ENCODE measurements around the gene PODNL1. TPM values are rescaled to one million over a fixed set of nuclear protein-coding genes. Genes with fewer than 3 reads are reported as not detected.

Gene PODNL1
- total RNA-seq, 2 donors from 2014 or later = 0.50 to 9.1 TPM

DNA sequence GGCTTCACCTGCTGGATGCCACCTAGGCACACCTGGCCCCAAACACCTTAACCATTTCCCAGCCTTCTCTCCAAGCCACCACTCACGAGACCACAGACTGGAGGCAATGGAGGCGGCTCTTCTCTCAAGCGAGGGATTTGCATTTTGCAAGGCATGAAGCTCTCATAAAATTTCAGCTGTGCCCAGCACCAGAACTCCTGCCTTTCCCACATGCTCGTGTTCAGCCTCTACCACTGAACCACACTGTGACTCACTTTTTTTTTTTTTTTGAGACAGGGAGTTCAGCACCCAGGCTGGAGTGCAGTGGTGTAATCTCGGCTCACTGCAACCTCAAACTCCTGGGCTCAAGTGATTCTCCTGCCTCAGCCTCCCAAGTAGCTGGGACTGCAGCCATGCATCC lies 50.7 kb downstream of the PODNL1 start:
- H3K27ac ChIP-seq = peak overlapping the region; percentile 30 to 52
- H3K4me1 ChIP-seq (replicated peaks) = peaks cover 2% of the 10 kb centered on the region
- no peak overlapping the region for H3K4me3 ChIP-seq
- intact Hi-C loops (cut with DNase I) = no loop called here
- TF ChIP-seq POLR2AphosphoS5 (IDR thresholded peaks at IDR 0.05) (no peak), POLR2A (IDR thresholded peaks at IDR 0.05) (no peak)
- TF ChIP-seq, protein P1, sequence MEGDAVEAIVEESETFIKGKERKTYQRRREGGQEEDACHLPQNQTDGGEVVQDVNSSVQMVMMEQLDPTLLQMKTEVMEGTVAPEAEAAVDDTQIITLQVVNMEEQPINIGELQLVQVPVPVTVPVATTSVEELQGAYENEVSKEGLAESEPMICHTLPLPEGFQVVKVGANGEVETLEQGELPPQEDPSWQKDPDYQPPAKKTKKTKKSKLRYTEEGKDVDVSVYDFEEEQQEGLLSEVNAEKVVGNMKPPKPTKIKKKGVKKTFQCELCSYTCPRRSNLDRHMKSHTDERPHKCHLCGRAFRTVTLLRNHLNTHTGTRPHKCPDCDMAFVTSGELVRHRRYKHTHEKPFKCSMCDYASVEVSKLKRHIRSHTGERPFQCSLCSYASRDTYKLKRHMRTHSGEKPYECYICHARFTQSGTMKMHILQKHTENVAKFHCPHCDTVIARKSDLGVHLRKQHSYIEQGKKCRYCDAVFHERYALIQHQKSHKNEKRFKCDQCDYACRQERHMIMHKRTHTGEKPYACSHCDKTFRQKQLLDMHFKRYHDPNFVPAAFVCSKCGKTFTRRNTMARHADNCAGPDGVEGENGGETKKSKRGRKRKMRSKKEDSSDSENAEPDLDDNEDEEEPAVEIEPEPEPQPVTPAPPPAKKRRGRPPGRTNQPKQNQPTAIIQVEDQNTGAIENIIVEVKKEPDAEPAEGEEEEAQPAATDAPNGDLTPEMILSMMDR (IDR thresholded peaks at IDR 0.05) = no peak
- no peaks in the 10 kb centered on the region for H3K27me3 ChIP-seq (replicated peaks; ENCODE audit: insufficient read depth)
- WGBS = 32% methylated on average over 5 of the region's 5 CpGs
- no peak for DNase-seq (ENCODE audit: low spot score)
- no peaks in the 10 kb centered on the region for H3K36me3 ChIP-seq
- H3K9me3 ChIP-seq = no peaks in the 10 kb centered on the region

DNA sequence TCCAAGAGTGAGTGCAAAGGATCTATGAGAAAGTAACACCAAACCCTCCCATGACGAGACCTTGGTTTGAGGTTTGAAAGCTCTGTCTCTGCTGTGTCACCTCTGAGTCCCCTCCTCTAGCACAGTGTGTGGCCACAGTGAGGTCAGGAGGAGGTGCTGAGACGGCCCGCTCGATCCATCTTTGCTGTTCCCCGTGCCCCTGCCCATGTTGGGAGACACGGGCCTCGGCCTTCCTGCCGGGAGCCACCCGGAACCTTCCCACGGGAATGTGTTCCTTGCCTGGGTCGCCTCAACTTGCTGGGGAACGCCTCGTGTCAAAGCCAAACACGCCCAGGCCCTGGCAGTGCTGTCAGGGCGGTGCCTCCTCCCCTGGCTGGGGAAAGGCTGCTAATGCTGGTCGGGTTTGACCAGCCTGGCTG lies 51.2 kb downstream of the PODNL1 start:
- TF ChIP-seq POLR2AphosphoS5 (IDR thresholded peaks at IDR 0.05) (peak; percentile 70), POLR2A (IDR thresholded peaks at IDR 0.05) (peak; percentile 48)
- TF ChIP-seq, protein P1 (IDR thresholded peaks at IDR 0.05) = no peak
- no peaks in the 10 kb centered on the region for H3K36me3 ChIP-seq
- 30% methylated on average over 16 of the region's 16 CpGs for WGBS
- intact Hi-C loops (cut with DNase I) = no loop called here
- no peaks in the 10 kb centered on the region for H3K27me3 ChIP-seq (replicated peaks; ENCODE audit: insufficient read depth)
- no peak overlapping the region for H3K4me3 ChIP-seq
- no peaks in the 10 kb centered on the region for H3K9me3 ChIP-seq
- peak overlapping the region; percentile 30 to 52 for H3K27ac ChIP-seq
- DNase-seq (ENCODE audit: low spot score) = peak; percentile 76
- H3K4me1 ChIP-seq (replicated peaks) = peaks cover 2% of the 10 kb centered on the region

DNA sequence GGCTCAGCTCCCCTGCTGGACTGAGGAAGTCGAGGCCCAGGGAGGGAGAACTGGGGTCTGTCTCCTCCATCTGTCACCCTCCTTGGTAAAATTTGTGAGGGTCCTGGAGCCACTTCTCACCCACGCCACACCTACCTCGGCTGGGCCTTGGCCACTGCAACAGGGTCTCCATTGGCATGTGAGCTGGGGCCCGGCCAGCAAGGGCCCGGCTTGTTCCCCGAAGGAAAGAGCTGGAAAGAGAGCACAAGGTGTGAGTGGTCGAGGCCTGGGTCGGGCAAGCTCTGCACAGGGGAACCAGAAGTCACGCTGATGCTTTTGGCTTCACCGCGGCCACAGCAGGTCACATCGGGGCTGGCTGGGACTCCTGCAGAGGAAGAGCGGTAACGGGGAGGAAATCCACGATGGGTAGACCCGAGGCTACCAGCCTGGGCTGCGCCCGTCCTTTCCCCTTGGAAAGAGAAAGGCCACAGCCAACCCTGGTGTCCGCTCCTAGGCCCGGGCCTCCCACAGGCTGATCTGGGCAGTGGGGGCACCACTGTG lies 52.3 kb downstream of the PODNL1 start:
- peak overlapping the region in 1 of 2 donors; percentile 72 for H3K27ac ChIP-seq
- DNase-seq (ENCODE audit: low spot score) = no peak
- WGBS = 93% methylated on average over 18 of the region's 20 CpGs
- intact Hi-C loops (cut with DNase I) = no loop called here
- no peak for TF ChIP-seq POLR2AphosphoS5 (IDR thresholded peaks at IDR 0.05)
- TF ChIP-seq, protein P1 (IDR thresholded peaks at IDR 0.05) = no peak
- no peak for TF ChIP-seq POLR2A (IDR thresholded peaks at IDR 0.05)
- H3K4me1 ChIP-seq (replicated peaks) = peaks cover 2% of the 10 kb centered on the region
- no peaks in the 10 kb centered on the region for H3K27me3 ChIP-seq (replicated peaks; ENCODE audit: insufficient read depth)
- no peaks in the 10 kb centered on the region for H3K36me3 ChIP-seq
- no peaks in the 10 kb centered on the region for H3K9me3 ChIP-seq
- H3K4me3 ChIP-seq = no peak overlapping the region

DNA sequence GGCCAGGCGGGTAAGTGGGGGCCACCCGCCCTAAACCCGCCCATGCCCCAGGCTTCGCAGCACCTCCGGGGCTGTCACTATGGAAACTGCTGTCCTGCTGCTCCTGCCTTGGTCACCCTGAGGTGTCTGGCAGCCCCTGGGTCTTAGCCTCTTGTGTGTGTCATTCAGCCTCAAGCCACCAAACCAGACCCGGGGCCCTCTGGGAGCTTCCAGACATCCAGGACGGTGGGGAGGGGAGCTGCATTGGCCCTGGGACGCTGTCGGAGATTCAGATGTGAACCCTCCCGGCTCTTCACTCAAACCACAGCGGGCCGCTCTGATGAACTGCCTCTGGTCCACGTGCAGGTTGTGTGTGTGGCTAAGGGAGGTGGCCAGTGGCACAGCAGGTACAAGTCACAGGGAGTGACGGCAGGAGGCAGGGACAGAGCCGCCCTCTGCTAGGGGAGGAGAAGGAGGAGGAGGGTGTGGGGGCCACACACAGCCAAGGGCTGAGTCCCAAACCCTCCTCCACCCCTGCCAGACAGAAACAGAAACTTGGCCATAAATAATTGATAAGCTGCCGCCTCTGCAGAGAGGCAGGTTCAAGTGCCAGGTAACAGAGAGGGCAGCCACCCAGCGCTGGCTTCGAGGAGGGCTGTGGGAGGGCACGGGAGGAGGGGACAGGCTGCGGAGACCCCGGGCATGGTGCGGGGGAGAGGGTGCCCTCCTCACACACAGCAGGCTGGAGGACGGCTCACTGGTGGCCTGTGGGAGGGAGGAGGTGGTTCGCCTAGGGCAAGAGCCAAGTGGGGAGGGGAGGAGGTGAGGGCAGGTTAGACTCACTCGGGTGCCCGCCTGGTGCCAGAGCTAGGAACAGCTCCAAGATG lies 53.3 kb downstream of the PODNL1 start:
- Histone ChIP-seq H3K9me3 (no peaks in the 10 kb centered on the region), H3K36me3 (no peaks in the 10 kb centered on the region), H3K4me1 (replicated peaks) (peaks cover 2% of the 10 kb centered on the region), H3K27me3 (replicated peaks; ENCODE audit: insufficient read depth) (no peaks in the 10 kb centered on the region), H3K4me3 (no peak overlapping the region), H3K27ac (peak overlapping the region; percentile 45 to 72)
- peak; percentile 49 for DNase-seq (ENCODE audit: low spot score)
- intact Hi-C loops (cut with DNase I) = no loop called here
- TF ChIP-seq, protein P1 (IDR thresholded peaks at IDR 0.05) = no peak
- TF ChIP-seq POLR2AphosphoS5 (IDR thresholded peaks at IDR 0.05) = peak; percentile 49
- peak; percentile 80 for TF ChIP-seq POLR2A (IDR thresholded peaks at IDR 0.05)
- 25% methylated on average over 26 of the region's 26 CpGs for WGBS

Measured in prostate gland (tissue), 2 donors.